C4-2B (cell line): ENCODE data around the gene PLPPR2.

Source experiments
- ZFX ChIP-seq: fragments of 450-650 bp; IDR thresholded peaks from 2 replicates; pipeline ENCODE4 v1.6.1; 2017
- TF ChIP-seq, protein P1 (sequence below): fragments of 450-650 bp; conservative IDR thresholded peaks from 2 replicates; pipeline ENCODE4 v1.5.1; 2017; ENCODE audit warnings: mild to moderate bottlenecking

- TF ChIP-seq, protein P1, sequence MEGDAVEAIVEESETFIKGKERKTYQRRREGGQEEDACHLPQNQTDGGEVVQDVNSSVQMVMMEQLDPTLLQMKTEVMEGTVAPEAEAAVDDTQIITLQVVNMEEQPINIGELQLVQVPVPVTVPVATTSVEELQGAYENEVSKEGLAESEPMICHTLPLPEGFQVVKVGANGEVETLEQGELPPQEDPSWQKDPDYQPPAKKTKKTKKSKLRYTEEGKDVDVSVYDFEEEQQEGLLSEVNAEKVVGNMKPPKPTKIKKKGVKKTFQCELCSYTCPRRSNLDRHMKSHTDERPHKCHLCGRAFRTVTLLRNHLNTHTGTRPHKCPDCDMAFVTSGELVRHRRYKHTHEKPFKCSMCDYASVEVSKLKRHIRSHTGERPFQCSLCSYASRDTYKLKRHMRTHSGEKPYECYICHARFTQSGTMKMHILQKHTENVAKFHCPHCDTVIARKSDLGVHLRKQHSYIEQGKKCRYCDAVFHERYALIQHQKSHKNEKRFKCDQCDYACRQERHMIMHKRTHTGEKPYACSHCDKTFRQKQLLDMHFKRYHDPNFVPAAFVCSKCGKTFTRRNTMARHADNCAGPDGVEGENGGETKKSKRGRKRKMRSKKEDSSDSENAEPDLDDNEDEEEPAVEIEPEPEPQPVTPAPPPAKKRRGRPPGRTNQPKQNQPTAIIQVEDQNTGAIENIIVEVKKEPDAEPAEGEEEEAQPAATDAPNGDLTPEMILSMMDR = no peak
- no peak for TF ChIP-seq ZFX
Measured at GRCh38 chr19:11390359-11390758, 35.1 kb downstream of the PLPPR2 start.
